IMR-90 (cell line): Measurements from ENCODE around the gene RNU2-63P. TPM values are rescaled to one million over a fixed set of nuclear protein-coding genes. Genes with fewer than 3 reads are reported as not detected.
A peak's percentile ranks its signal among the peaks of the same experiment; 100 is the strongest.

Source experiments
- ATAC-seq: fragments of 200-7000 bp; cut with Tn5 transposase; 2 replicates; pipeline ENCODE4 v1.9.1; 2020; ENCODE audit warnings: low read depth, mild to moderate bottlenecking, moderate library complexity
- BruUV-seq: library from RNA; stranded (reverse); fragments of 400-500 nt; replicated peaks from 2 replicates; lab custom pipeline; 2021; lab: Mats Ljungman, UMichigan
- CTCF ChIA-PET: fragments of 300-600 bp; formaldehyde crosslinking; extraction: SDS; loops from one replicate; lab custom pipeline; 2021; ENCODE audit warnings: antibody characterized with exemption; lab: Yijun Ruan, JAX
- POLR2A ChIA-PET: fragments of 300-600 bp; sonication (Branson Sonifier 250); formaldehyde crosslinking; loops from one replicate; lab custom pipeline; 2022; ENCODE audit warnings: antibody characterized with exemption; ENCODE audit not compliant: unreplicated experiment; lab: Charles Lee
- DNase-seq: peaks from one replicate; pipeline ENCODE4 v3.0.0; 2013
- H2AFZ ChIP-seq: replicated peaks from 2 replicates; pipeline ENCODE3; 2013; ENCODE audit warnings: low read length, mild to moderate bottlenecking; ENCODE audit not compliant: poor library complexity
- H2AK5ac ChIP-seq: 2 replicates; pipeline ENCODE4 v1.6.1; 2013; ENCODE audit warnings: low read depth, low read length, inconsistent platforms
- H2AK9ac ChIP-seq: replicated peaks from 2 replicates; pipeline ENCODE3; 2013; ENCODE audit warnings: mild to moderate bottlenecking, low read depth, low read length, moderate library complexity; ENCODE audit not compliant: poor library complexity
- H2BK120ac ChIP-seq: 2 replicates; pipeline ENCODE4 v1.6.1; 2013; ENCODE audit warnings: low read depth, low read length, inconsistent platforms
- H2BK15ac ChIP-seq: 3 replicates; pipeline ENCODE4 v1.6.1; 2013; ENCODE audit warnings: low read depth, low read length, inconsistent platforms
- H2BK20ac ChIP-seq: 2 replicates; pipeline ENCODE4 v1.6.1; 2013; ENCODE audit warnings: low read depth, mild to moderate bottlenecking, inconsistent platforms, low read length, moderate library complexity
- H2BK5ac ChIP-seq: 2 replicates; pipeline ENCODE4 v1.6.1; 2013; ENCODE audit warnings: mild to moderate bottlenecking, low read depth, low read length, inconsistent platforms; ENCODE audit not compliant: poor library complexity, severe bottlenecking
- H3K14ac ChIP-seq: replicated peaks from 2 replicates; pipeline ENCODE4 v1.6.1; 2013; ENCODE audit warnings: low read depth, low read length, inconsistent platforms
- H3K18ac ChIP-seq: 2 replicates; pipeline ENCODE4 v1.6.1; 2013; ENCODE audit warnings: low read depth, low read length, control low read depth
- H3K23ac ChIP-seq: 2 replicates; pipeline ENCODE4 v1.6.1; 2013; ENCODE audit warnings: low read depth, low read length, inconsistent platforms
- H3K27ac ChIP-seq: 2 replicates; pipeline ENCODE4 v1.5.1; 2013; ENCODE audit warnings: mild to moderate bottlenecking, control low read depth, low read length; ENCODE audit not compliant: insufficient read depth
- H3K27me3 ChIP-seq: 2 replicates; pipeline ENCODE4 v1.6.1; 2013; ENCODE audit warnings: low read length; ENCODE audit not compliant: control insufficient read depth, insufficient read depth
- H3K36me3 ChIP-seq: 2 replicates; pipeline ENCODE4 v1.6.1; 2013; ENCODE audit warnings: low read length, mixed read lengths; ENCODE audit not compliant: control insufficient read depth, insufficient read depth
- H3K4ac ChIP-seq: 2 replicates; pipeline ENCODE4 v1.6.1; 2013; ENCODE audit warnings: low read depth, low read length, inconsistent platforms
- H3K4me1 ChIP-seq: 2 replicates; pipeline ENCODE4 v1.6.1; 2013; ENCODE audit warnings: low read length, mixed read lengths; ENCODE audit not compliant: control insufficient read depth, insufficient read depth
- H3K4me2 ChIP-seq: 2 replicates; pipeline ENCODE4 v1.6.1; 2013; ENCODE audit warnings: low read depth, mild to moderate bottlenecking, control low read depth, low read length, moderate library complexity
- H3K4me3 ChIP-seq: 2 replicates; pipeline ENCODE4 v1.5.1; 2013; ENCODE audit warnings: low read depth, mild to moderate bottlenecking, control low read depth, low read length, moderate library complexity; ENCODE audit not compliant: insufficient read depth
- H3K56ac ChIP-seq: 2 replicates; pipeline ENCODE4 v1.6.1; 2013; ENCODE audit warnings: low read length, inconsistent platforms; ENCODE audit not compliant: insufficient read depth; ENCODE audit errors: extremely low read depth
- H3K79me1 ChIP-seq, 2 experiments: 2 replicates each; pipeline ENCODE4 v1.6.1; 2013; ENCODE audit warnings: low read length in 2 of 2, inconsistent platforms in 1 of 2, low read depth in 1 of 2
- H3K9ac ChIP-seq: 2 replicates; pipeline ENCODE4 v1.6.1; 2013; ENCODE audit warnings: low read depth, low read length, control low read depth
- H3K9me1 ChIP-seq: 2 replicates; pipeline ENCODE4 v1.6.1; 2013; ENCODE audit warnings: low read length, inconsistent platforms; ENCODE audit not compliant: insufficient read depth
- H3K9me3 ChIP-seq: 2 replicates; pipeline ENCODE4 v1.6.1; 2013; ENCODE audit warnings: low read length; ENCODE audit not compliant: control insufficient read depth, insufficient read depth
- H4K20me1 ChIP-seq: 2 replicates; pipeline ENCODE4 v1.6.1; 2013; ENCODE audit warnings: low read length, inconsistent platforms; ENCODE audit not compliant: insufficient read depth
- H4K5ac ChIP-seq: 2 replicates; pipeline ENCODE4 v1.6.1; 2013; ENCODE audit warnings: mild to moderate bottlenecking, low read depth, low read length, control low read depth
- H4K8ac ChIP-seq, 2 experiments: 2 replicates each; pipeline ENCODE4 v1.6.1; 2013; ENCODE audit warnings: low read depth in 2 of 2, low read length in 2 of 2, control low read depth in 1 of 2, inconsistent platforms in 1 of 2
- H4K91ac ChIP-seq: 2 replicates; pipeline ENCODE4 v1.6.1; 2013; ENCODE audit warnings: low read depth, low read length, inconsistent platforms; ENCODE audit not compliant: insufficient read depth
- USF2 ChIP-seq: fragments of 150-350 bp; IDR thresholded peaks from 2 replicates; pipeline ENCODE4 v1.6.1; 2017; ENCODE audit warnings: mild to moderate bottlenecking, antibody characterized with exemption, low read length, low read depth
- WGBS, 2 experiments: methylation state at CpG; one replicate each; pipeline versions ENCODE4 v1.1.5 to v1.1.7; 2013; ENCODE audit warnings: missing lambda C conversion rate in 2 of 2; ENCODE audit not compliant: insufficient read length in 1 of 2; ENCODE audit errors: extremely low coverage in 2 of 2; 5-methylcytosine and 5-hydroxymethylcytosine counted together
- dilution Hi-C: fragments of 300-500 bp; cut with HindIII; formaldehyde crosslinking; loops from one replicate; pipeline ENCODE4 v1.14.3; 2018; ENCODE audit warnings: low sequenced_read_pairs; ENCODE audit not compliant: unreplicated experiment
- in situ Hi-C: fragments of 300-500 bp; cut with MboI; formaldehyde crosslinking; loops from 3 replicates; pipeline ENCODE4 v1.14.3; 2019; ENCODE audit warnings: low sequenced_read_pairs, inconsistent platforms, mixed read lengths
- intact Hi-C: fragments of 100-400 bp; cut with micrococcal nuclease; formaldehyde crosslinking; loops from 2 replicates; pipeline ENCODE4 v1.10.0; 2022
- polyA plus RNA-seq, 3 experiments: library from polyadenylated mRNA; depleted of rRNA; stranded (reverse); fragments of >200 nt; gene quantifications; 2 replicates each; pipeline ENCODE4 v1.2.3, GENCODE V29; 2012; ENCODE audit warnings: low replicate concordance in 1 of 3
- total RNA-seq: library from RNA; depleted of rRNA; stranded (reverse); fragments of >200 nt; gene quantifications from 2 replicates; pipeline ENCODE4 v1.2.3, GENCODE V29; 2012

RNU2-63P gene
- total and polyA plus RNA-seq, 2 of the 4 experiments (the other 2 are of a cell fraction), result under 0.01 TPM; not detected in 1

DNA sequence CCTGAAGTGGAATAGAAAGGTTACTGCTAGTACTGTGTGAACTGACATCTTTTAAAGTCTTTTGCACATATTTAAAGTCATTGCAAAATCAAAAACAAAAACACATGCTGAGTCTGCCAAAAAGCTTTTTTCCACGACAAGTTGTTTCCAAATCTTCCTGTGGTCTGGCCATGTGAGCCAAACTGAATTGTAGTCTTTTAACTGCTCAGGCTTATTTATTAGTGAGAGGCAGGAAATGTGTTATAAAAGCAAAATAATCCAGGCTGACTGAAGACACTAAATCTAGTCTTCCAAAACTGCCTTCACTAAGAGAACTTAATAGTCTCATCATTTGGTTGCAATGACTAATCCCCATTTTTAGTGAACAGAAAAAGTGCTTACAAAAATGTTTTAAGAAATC, 36.9 kb upstream of the RNU2-63P start:
- H3K4me2 ChIP-seq, result no peak overlapping the region

More for the DNA sequence above, 36.9 kb upstream of the RNU2-63P start:
- Histone ChIP-seq H3K27ac (no peak overlapping the region), H3K9me1 (peaks cover 13% of the 10 kb centered on the region), H4K8ac (no peak overlapping the region), H3K4me1 (peaks cover 11% of the 10 kb centered on the region), H3K9ac (no peak overlapping the region), H3K4me3 (no peak overlapping the region), H2BK120ac (no peak overlapping the region), H3K27me3 (no peaks in the 10 kb centered on the region), H3K9me3 (no peaks in the 10 kb centered on the region), H4K5ac (no peak overlapping the region), H3K23ac (no peak overlapping the region), H2AFZ (no peak overlapping the region), H4K91ac (no peak overlapping the region), H3K4ac (no peak overlapping the region), H3K18ac (no peak overlapping the region), H3K36me3 (peaks cover 5% of the 10 kb centered on the region; the same call in 1 of the 2 replicates), H3K56ac (no peak overlapping the region), H2AK5ac (no peak overlapping the region), H2BK20ac (no peak overlapping the region), H4K20me1 (peaks cover 3% of the 10 kb centered on the region; the same call in 1 of the 2 replicates), H3K79me1 (peaks cover 30 to 55% of the 10 kb centered on the region in 2 experiments), H3K14ac (no peak overlapping the region), H2AK9ac (no peak overlapping the region), H2BK15ac (no peak overlapping the region), H2BK5ac (no peak overlapping the region)
- ChIA-PET CTCF (no interaction called here), POLR2A (no interaction called here)
- dilution Hi-C loops (no loop called here), in situ Hi-C loops (loop anchor here (25.0 kb wide), 1 partner anchor 609 kb away; no protein-coding TSS in a partner anchor), intact Hi-C loops (no loop called here)
- BruUV-seq, result no TSS peak
- peak; percentile 20 for DNase-seq
- no peak for TF ChIP-seq USF2
- no CpG with 5 or more reads among the region's 1 CpG for WGBS, 2 experiments
- no peak for ATAC-seq
